A549 (cell line): ENCODE measurements around the gene MBNL1. TPM values are rescaled to one million over a fixed set of nuclear protein-coding genes. Genes with fewer than 3 reads are reported as not detected.

Experiments
- ATAC-seq, 2 experiments: fragments of 200-7000 bp in 1 of 2; fragments of >200 bp in 1 of 2; cut with Nextera tagmentation in 1 of 2; cut with Tn5 transposase in 1 of 2; 3 replicates each; pipeline versions ENCODE4 v1.8.0 to v1.9.1; 2018 to 2020; ENCODE audit warnings: mild to moderate bottlenecking in 1 of 2, moderate library complexity in 1 of 2
- CTCF ChIA-PET: fragments of 300-600 bp; sonication (Branson Sonifier 250); formaldehyde crosslinking; extraction: SDS; loops from one replicate; lab custom pipeline; 2021; ENCODE audit warnings: antibody characterized with exemption, inconsistent platforms; lab: Yijun Ruan, JAX
- POLR2A ChIA-PET: fragments of 350-600 bp; formaldehyde crosslinking; extraction: SDS; loops from one replicate; lab custom pipeline; 2021; ENCODE audit warnings: antibody characterized with exemption, inconsistent platforms; lab: Yijun Ruan, JAX
- DNase-seq, 2 experiments: peaks; one replicate each; pipeline versions ENCODE4 v3.0.0 to v3.0.0-alpha.2; 2011 to 2016; ENCODE audit warnings: low read depth in 1 of 2, low spot score in 1 of 2
- FAIRE-seq: peaks from 2 replicates; lab custom pipeline; 2011; peaks lifted over from hg19 to GRCh38; lab: Jason Lieb, UNC
- H3K27ac ChIP-seq, 2 experiments: fragments of >200 bp; sonication (Bioruptor Twin); formaldehyde crosslinking; 3 replicates each; pipeline ENCODE4 v1.5.1; 2016 to 2017
- H3K4me1 ChIP-seq: fragments of >200 bp; sonication (Bioruptor Twin); formaldehyde crosslinking; 3 replicates; pipeline ENCODE4 v1.6.1; 2016
- H3K4me2 ChIP-seq: fragments of >200 bp; sonication (Bioruptor Twin); formaldehyde crosslinking; 3 replicates; pipeline ENCODE4 v1.6.1; 2016
- H3K4me3 ChIP-seq: fragments of >200 bp; sonication (Bioruptor Twin); formaldehyde crosslinking; 3 replicates; pipeline ENCODE4 v1.5.1; 2016
- H3K9me3 ChIP-seq: fragments of >200 bp; sonication (Bioruptor Twin); formaldehyde crosslinking; 3 replicates; pipeline ENCODE4 v1.6.1; 2016
- BHLHE40 ChIP-seq: IDR thresholded peaks from 2 replicates; pipeline ENCODE4 v1.6.1; 2012; ENCODE audit warnings: low read depth, low read length, inconsistent platforms
- CBX2 ChIP-seq: fragments of 200-600 bp; sonication (generic); IDR thresholded peaks from 2 replicates; pipeline ENCODE4 v1.6.1; 2016; ENCODE audit warnings: low read depth, mild to moderate bottlenecking, borderline replicate concordance
- CBX8 ChIP-seq: fragments of 200-600 bp; sonication (generic); IDR thresholded peaks from 2 replicates; pipeline ENCODE4 v1.6.1; 2016
- CEBPB ChIP-seq, 2 experiments: fragments of >200 bp in 1 of 2; sonication (Bioruptor Twin) in 1 of 2; formaldehyde crosslinking in 1 of 2; IDR thresholded peaks; 2 replicates each; pipeline ENCODE4 v1.6.1; 2012 to 2016
- CHD2 ChIP-seq: fragments of 150-350 bp; IDR thresholded peaks from 2 replicates; pipeline ENCODE4 v1.6.1; 2014; ENCODE audit warnings: low read length; ENCODE audit not compliant: partially characterized antibody
- EHMT2 ChIP-seq: fragments of 200-600 bp; sonication (generic); IDR thresholded peaks from 2 replicates; pipeline ENCODE4 v1.6.1; 2016; ENCODE audit warnings: antibody characterized with exemption, low read depth, mild to moderate bottlenecking, moderate library complexity
- EP300 ChIP-seq, 2 experiments: fragments of >200 bp; sonication (Bioruptor Twin); formaldehyde crosslinking; IDR thresholded peaks; 2 replicates in 1 of 2; 3 replicates in 1 of 2; pipeline ENCODE4 v1.6.1; 2016 to 2017
- FOSB ChIP-seq: fragments of 250-450 bp; sonication (Bioruptor Pico); IDR thresholded peaks from 2 replicates; pipeline ENCODE4 v1.5.0; 2020; ENCODE audit warnings: mild to moderate bottlenecking, moderate library complexity
- FOSL2 ChIP-seq, 2 experiments: fragments of 450-650 bp in 1 of 2; fragments of >200 bp in 1 of 2; sonication (Bioruptor Twin) in 1 of 2; formaldehyde crosslinking; IDR thresholded peaks; 2 replicates each; pipeline versions ENCODE4 v1.5.0 to v1.6.1; 2016 to 2020; ENCODE audit warnings: mild to moderate bottlenecking in 1 of 2, moderate library complexity in 1 of 2
- HES2 ChIP-seq: fragments of >200 bp; sonication (Bioruptor Twin); formaldehyde crosslinking; IDR thresholded peaks from 2 replicates; pipeline ENCODE4 v1.6.1; 2016
- HOXA7 ChIP-seq: fragments of 250-450 bp; sonication (Bioruptor Pico); IDR thresholded peaks from 2 replicates; pipeline ENCODE4 v1.5.0; 2020; ENCODE audit warnings: mild to moderate bottlenecking, moderate library complexity
- HOXB13 ChIP-seq: fragments of 250-450 bp; sonication (Bioruptor Pico); IDR thresholded peaks from 2 replicates; pipeline ENCODE4 v1.5.0; 2020; ENCODE audit warnings: low read depth, mild to moderate bottlenecking, moderate library complexity
- JUNB ChIP-seq: fragments of >200 bp; sonication (Bioruptor Twin); formaldehyde crosslinking; IDR thresholded peaks from 2 replicates; pipeline ENCODE4 v1.6.1; 2016
- KDM1A ChIP-seq: fragments of 200-600 bp; sonication (generic); IDR thresholded peaks from 2 replicates; pipeline ENCODE4 v1.6.1; 2016; ENCODE audit warnings: low read depth, mild to moderate bottlenecking
- KDM5A ChIP-seq: fragments of 200-600 bp; sonication (generic); IDR thresholded peaks from 2 replicates; pipeline ENCODE4 v1.6.1; 2016; ENCODE audit warnings: antibody characterized with exemption, mild to moderate bottlenecking
- MAFK ChIP-seq: fragments of 450-650 bp; IDR thresholded peaks from 2 replicates; pipeline ENCODE4 v1.6.1; 2014; ENCODE audit not compliant: partially characterized antibody
- MYC ChIP-seq: IDR thresholded peaks from 2 replicates; pipeline ENCODE4 v1.6.1; 2012; ENCODE audit warnings: mild to moderate bottlenecking, inconsistent platforms, low read length, improper control_type of control experiment, borderline replicate concordance
- NFE2L2 ChIP-seq: fragments of 150-350 bp; conservative IDR thresholded peaks from 2 replicates; pipeline ENCODE4 v1.6.1; 2014; ENCODE audit warnings: low read length
- NPAS2 ChIP-seq: fragments of 250-450 bp; sonication (Bioruptor Pico); IDR thresholded peaks from 2 replicates; pipeline ENCODE4 v1.8.0; 2022; ENCODE audit warnings: mild to moderate bottlenecking, moderate library complexity, borderline replicate concordance
- PHF8 ChIP-seq: fragments of 200-600 bp; sonication (generic); IDR thresholded peaks from 2 replicates; pipeline ENCODE4 v1.6.1; 2016; ENCODE audit warnings: low read depth, mild to moderate bottlenecking, antibody characterized with exemption, moderate library complexity, borderline replicate concordance
- RNF2 ChIP-seq: fragments of 200-600 bp; sonication (generic); IDR thresholded peaks from 2 replicates; pipeline ENCODE4 v1.6.1; 2016; ENCODE audit warnings: low read depth, mild to moderate bottlenecking, antibody characterized with exemption, moderate library complexity, borderline replicate concordance
- SREBF2 ChIP-seq: fragments of 450-650 bp; IDR thresholded peaks from 2 replicates; pipeline ENCODE4 v1.6.1; 2014; ENCODE audit warnings: mild to moderate bottlenecking, moderate library complexity
- ZC3H11A ChIP-seq: fragments of 450-650 bp; IDR thresholded peaks from 2 replicates; pipeline ENCODE4 v1.6.1; 2014; ENCODE audit warnings: antibody characterized with exemption, mild to moderate bottlenecking
- ZNF302 ChIP-seq: fragments of 250-450 bp; sonication (Bioruptor Pico); IDR thresholded peaks from 2 replicates; pipeline ENCODE4 v1.9.0; 2021; ENCODE audit warnings: inconsistent platforms, mild to moderate bottlenecking, moderate library complexity
- ZSCAN20 ChIP-seq: fragments of 250-450 bp; sonication (Bioruptor Pico); IDR thresholded peaks from 2 replicates; pipeline ENCODE4 v1.8.0; 2022; ENCODE audit warnings: mild to moderate bottlenecking, moderate library complexity
- WGBS: methylation state at CpG from one replicate; pipeline ENCODE4 v1.1.6; 2017; ENCODE audit errors: missing lambda C conversion rate; 5-methylcytosine and 5-hydroxymethylcytosine counted together
- polyA plus RNA-seq, 4 experiments: library from polyadenylated mRNA; depleted of rRNA in 3 of 4; stranded (reverse); fragments of >200 nt; fragmentation: RNase III in 1 of 4; extraction: RNeasy Plus Mini Kit Qiagen cat#74134 plus additional on column Dnase treatment in 1 of 4; gene quantifications; 2 replicates in 3 of 4; 3 replicates in 1 of 4; pipeline ENCODE4 v1.2.3, GENCODE V29; 2011 to 2017

Gene MBNL1
- polyA plus RNA-seq, 2 of the 4 experiments (the other 2 are of a cell fraction) = 60.5 to 92.5 TPM

- 82% methylated on average over 2 of the region's 2 CpGs for WGBS
- Histone ChIP-seq H3K4me1 (peaks cover 75% of the 10 kb centered on the region), H3K27ac (no peak overlapping the region), H3K4me2 (no peak overlapping the region), H3K4me3 (no peak overlapping the region), H3K9me3 (no peaks in the 10 kb centered on the region)
- TF ChIP-seq CHD2 (no peak), ZSCAN20 (no peak), FOSL2 (IDR thresholded peaks at IDR 0.05) (no peak), FOSL2 (CRISPR knock-in tag; IDR thresholded peaks at IDR 0.05) (no peak), KDM1A (no peak), BHLHE40 (no peak), ZC3H11A (no peak), FOSB (CRISPR knock-in tag) (no peak), CBX8 (no peak), HES2 (no peak), JUNB (no peak), CBX2 (no peak), ZNF302 (CRISPR knock-in tag) (no peak), EP300 (IDR thresholded peaks at IDR 0.05) (no peak), MAFK (no peak), HOXB13 (no peak), NFE2L2 (no peak)
- no peak for ATAC-seq
- no peak for DNase-seq
- FAIRE-seq = no peak
- ChIA-PET POLR2A (no interaction called here), CTCF (no interaction called here)
Measured at GRCh38 chr3:152319256-152319655, 50.5 kb downstream of the MBNL1 start.

GRCh38 chr3:152319831-152320617 lies 51.3 kb downstream of the MBNL1 start:
- Histone ChIP-seq H3K4me1 (peaks cover 74% of the 10 kb centered on the region), H3K4me2 (peak overlapping the region; percentile 37; the same call in 2 of the 3 replicates), H3K27ac (no peak overlapping the region), H3K9me3 (no peaks in the 10 kb centered on the region), H3K4me3 (no peak overlapping the region)
- ATAC-seq (peak in 1 of 2 experiments; percentile 23; a peak in 2 of 6 replicates), FAIRE-seq (no peak), DNase-seq (no peak)
- CTCF ChIA-PET = interaction anchor here (0.7 to 1.0 kb wide), 3 partner anchors 17 to 954 kb away, joined by 3 read pairs; no protein-coding TSS in a partner anchor
- TF ChIP-seq KDM5A = no peak
- no peak for TF ChIP-seq PHF8
- TF ChIP-seq EHMT2 = no peak
- TF ChIP-seq EP300 (IDR thresholded peaks at IDR 0.05) = no peak
- TF ChIP-seq SREBF2 = no peak
- no peak for TF ChIP-seq RNF2
- TF ChIP-seq MYC = no peak
- TF ChIP-seq NPAS2 (CRISPR knock-in tag) = no peak
- 95% methylated on average over 3 of the region's 3 CpGs for WGBS
- POLR2A ChIA-PET = interaction anchor here (0.7 kb wide), 1 partner anchor 12 kb away, joined by 8 read pairs; no protein-coding TSS in a partner anchor

GRCh38 chr3:152321200-152321954 lies 52.6 kb downstream of the MBNL1 start:
- ATAC-seq (no peak), FAIRE-seq (no peak), DNase-seq (no peak)
- Histone ChIP-seq H3K9me3 (no peaks in the 10 kb centered on the region), H3K4me1 (peaks cover 60% of the 10 kb centered on the region), H3K27ac (no peak overlapping the region), H3K4me2 (peak overlapping the region; percentile 37), H3K4me3 (no peak overlapping the region)
- POLR2A ChIA-PET = no interaction called here
- WGBS = 52% methylated on average over 2 of the region's 2 CpGs
- CTCF ChIA-PET = no interaction called here
- TF ChIP-seq NPAS2 (CRISPR knock-in tag) (no peak), HOXA7 (no peak), MAFK (no peak), CEBPB (IDR thresholded peaks at IDR 0.05) (no peak)
